Gastroesophageal sphincter (tissue), 3 donors: ENCODE results near the gene GRAMD2B.

ENCODE experiments used
- CTCF ChIP-seq, 4 experiments: fragments of 200-600 bp in 2 of 4; fragments of 450-650 bp in 2 of 4; sonication (generic) in 1 of 4; IDR thresholded peaks; one replicate each; pipeline ENCODE4 v1.5.1; 2017 to 2019; ENCODE audit warnings: antibody characterized with exemption in 4 of 4, mild to moderate bottlenecking in 2 of 4, moderate library complexity in 2 of 4
- EP300 ChIP-seq: sonication (generic); formaldehyde crosslinking; IDR thresholded peaks from one replicate; pipeline ENCODE4 v1.6.1; 2017; ENCODE audit warnings: antibody characterized with exemption, mild to moderate bottlenecking

GRCh38 chr5:126445502-126446174 is 22.4 kb downstream of the GRAMD2B start:
- TF ChIP-seq CTCF (IDR thresholded peaks at IDR 0.05) (no peak), EP300 (no peak)
